ENCODE results near the gene AJUBA.
"Not testable (repeated sequence)": the region's sequence is repeated elsewhere in the genome, so short reads cannot be mapped to it uniquely, and the experiment has no call there.

Gene AJUBA

GRCh38 chr14:23015618-23016017, 33.3 kb upstream of the AJUBA start:
- H3K4me3 ChIP-seq (ENCODE audit: low read length), result no peak overlapping the region
- DNase-seq (ENCODE audit: low read depth), result no peak
- no peak for TF ChIP-seq CTCF (conservative IDR thresholded peaks at IDR 0.05; ENCODE audit: low read depth, low read length)

GRCh38 chr14:23013749-23014054, 31.4 kb upstream of the AJUBA start:
- DNase-seq (ENCODE audit: low read depth); H3K4me3 ChIP-seq (ENCODE audit: low read length): not testable (repeated sequence)

- no peak for TF ChIP-seq CTCF (conservative IDR thresholded peaks at IDR 0.05; ENCODE audit: low read depth, low read length)
- H3K4me3 ChIP-seq (ENCODE audit: low read length), result no peak overlapping the region
- DNase-seq (ENCODE audit: low read depth), result no peak
Measured at GRCh38 chr14:23013054-23013748, 30.9 kb upstream of the AJUBA start.

GRCh38 chr14:23009939-23010726, 27.8 kb upstream of the AJUBA start, which contains the start of gene C14orf93:
Gene C14orf93, minus strand, starts transcription at chr14:23010143. Its CDS starts 11,120 bp downstream, at chr14:22999023.
- no peak for DNase-seq (ENCODE audit: low read depth)
- peak within 1 kb of the TSS; percentile 64 for H3K4me3 ChIP-seq (ENCODE audit: low read length)
- TF ChIP-seq CTCF (conservative IDR thresholded peaks at IDR 0.05; ENCODE audit: low read depth, low read length), result no peak

GRCh38 chr14:23009483-23009938, 27.2 kb upstream of the AJUBA start:
- no peak for TF ChIP-seq CTCF (conservative IDR thresholded peaks at IDR 0.05; ENCODE audit: low read depth, low read length)
- peak overlapping the region; percentile 64 for H3K4me3 ChIP-seq (ENCODE audit: low read length)
- no peak for DNase-seq (ENCODE audit: low read depth)

GRCh38 chr14:23008831-23009230, 26.5 kb upstream of the AJUBA start:
- H3K4me3 ChIP-seq (ENCODE audit: low read length), result no peak overlapping the region
- no peak for DNase-seq (ENCODE audit: low read depth)
- no peak for TF ChIP-seq CTCF (conservative IDR thresholded peaks at IDR 0.05; ENCODE audit: low read depth, low read length)

GRCh38 chr14:23006544-23007419, 24.4 kb upstream of the AJUBA start:
- TF ChIP-seq CTCF (conservative IDR thresholded peaks at IDR 0.05; ENCODE audit: low read depth, low read length), result no peak
- H3K4me3 ChIP-seq (ENCODE audit: low read length), result peak overlapping the region; percentile 78
- peak; percentile 89 for DNase-seq (ENCODE audit: low read depth)
